Mesothelial cell of epicardium (in vitro differentiated cells): Measurements from ENCODE around the gene CCNL1. TPM values are rescaled to one million over a fixed set of nuclear protein-coding genes. Genes with fewer than 3 reads are reported as not detected.

Experiments
- DNase-seq, 2 experiments: peaks; one replicate each; pipeline ENCODE4 v3.0.0; 2021; ENCODE audit warnings: low spot score in 2 of 2; ENCODE audit not compliant: unreplicated experiment in 2 of 2
- H3K27ac Mint-ChIP-seq: 2 replicates; pipeline ENCODE4 v1.8.0; 2021; ENCODE audit warnings: mixed read lengths
- H3K27me3 Mint-ChIP-seq: 2 replicates; pipeline ENCODE4 v1.8.0; 2021; ENCODE audit warnings: low read depth, mixed read lengths
- H3K36me3 Mint-ChIP-seq: 2 replicates; pipeline ENCODE4 v1.8.0; 2021; ENCODE audit warnings: mixed read lengths
- H3K4me1 Mint-ChIP-seq: 2 replicates; pipeline ENCODE4 v1.8.0; 2021; ENCODE audit warnings: mixed read lengths
- H3K4me3 Mint-ChIP-seq: 2 replicates; pipeline ENCODE4 v1.8.0; 2021; ENCODE audit warnings: mild to moderate bottlenecking, moderate library complexity, mixed read lengths
- H3K9me3 Mint-ChIP-seq: 2 replicates; pipeline ENCODE4 v1.8.0; 2021; ENCODE audit warnings: mixed read lengths
- CTCF ChIP-seq: fragments of 200-600 bp; sonication (generic); IDR thresholded peaks from one replicate; pipeline ENCODE4 v1.5.0; 2021; ENCODE audit warnings: antibody characterized with exemption; ENCODE audit not compliant: unreplicated experiment
- total RNA-seq: library from RNA; stranded (reverse); gene quantifications from 3 replicates; pipeline ENCODE4 v1.2.1, GENCODE V29; 2021

CCNL1 gene
- total RNA-seq, 1 donor from 2014 or later, result 276 TPM

- Mint-ChIP-seq H3K27ac (no peak overlapping the region), H3K36me3 (no peaks in the 10 kb centered on the region), H3K27me3 (no peaks in the 10 kb centered on the region), H3K4me1 (peaks cover 41% of the 10 kb centered on the region), H3K9me3 (no peaks in the 10 kb centered on the region), H3K4me3 (no peak overlapping the region)
- no peak for DNase-seq
- TF ChIP-seq CTCF, result no peak
These were observed 32.7 kb downstream of the CCNL1 start for GRCh38 chr3:157127268-157127667.

GRCh38 chr3:157126365-157126764, 33.6 kb downstream of the CCNL1 start:
- Mint-ChIP-seq H3K4me1 (peaks cover 50% of the 10 kb centered on the region), H3K36me3 (no peaks in the 10 kb centered on the region), H3K27me3 (no peaks in the 10 kb centered on the region), H3K4me3 (no peak overlapping the region), H3K27ac (no peak overlapping the region), H3K9me3 (no peaks in the 10 kb centered on the region)
- TF ChIP-seq CTCF, result no peak
- no peak for DNase-seq

- no peak for DNase-seq
- Mint-ChIP-seq H3K27ac (no peak overlapping the region), H3K27me3 (no peaks in the 10 kb centered on the region), H3K4me3 (no peak overlapping the region), H3K36me3 (no peaks in the 10 kb centered on the region), H3K9me3 (no peaks in the 10 kb centered on the region), H3K4me1 (peaks cover 47% of the 10 kb centered on the region)
- TF ChIP-seq CTCF, result no peak
These were observed 34.8 kb downstream of the CCNL1 start for GRCh38 chr3:157125101-157125500.

- TF ChIP-seq CTCF, result no peak
- H3K9me3 Mint-ChIP-seq, result peaks cover 4% of the 10 kb centered on the region
- no peaks in the 10 kb centered on the region for H3K36me3 Mint-ChIP-seq
- H3K27me3 Mint-ChIP-seq, result no peaks in the 10 kb centered on the region
- no peak overlapping the region for H3K4me3 Mint-ChIP-seq
- H3K4me1 Mint-ChIP-seq, result peaks cover 32% of the 10 kb centered on the region
- no peak for DNase-seq
- H3K27ac Mint-ChIP-seq, result no peak overlapping the region
These were observed 36.3 kb downstream of the CCNL1 start for GRCh38 chr3:157123621-157124020.

GRCh38 chr3:157122832-157123427, 37.0 kb downstream of the CCNL1 start:
- H3K4me3 Mint-ChIP-seq, result no peak overlapping the region
- DNase-seq, result no peak
- H3K36me3 Mint-ChIP-seq, result no peaks in the 10 kb centered on the region
- no peak for TF ChIP-seq CTCF
- H3K4me1 Mint-ChIP-seq, result peaks cover 26% of the 10 kb centered on the region
- peaks cover 4% of the 10 kb centered on the region for H3K9me3 Mint-ChIP-seq
- no peak overlapping the region for H3K27ac Mint-ChIP-seq
- no peaks in the 10 kb centered on the region for H3K27me3 Mint-ChIP-seq

- TF ChIP-seq CTCF, result no peak
- H3K27me3 Mint-ChIP-seq, result no peaks in the 10 kb centered on the region
- peak overlapping the region; percentile 48 for H3K27ac Mint-ChIP-seq
- peaks cover 19% of the 10 kb centered on the region for H3K4me1 Mint-ChIP-seq
- H3K36me3 Mint-ChIP-seq, result no peaks in the 10 kb centered on the region
- DNase-seq, result no peak
- peaks cover 4% of the 10 kb centered on the region for H3K9me3 Mint-ChIP-seq
- no peak overlapping the region for H3K4me3 Mint-ChIP-seq
These were observed 37.8 kb downstream of the CCNL1 start for GRCh38 chr3:157122116-157122515.
